Measurements from ENCODE around the gene MRPS11.
"Not testable (repeated sequence)": the region's sequence is repeated elsewhere in the genome, so short reads cannot be mapped to it uniquely, and the experiment has no call there.

The MRPS11 gene

DNA sequence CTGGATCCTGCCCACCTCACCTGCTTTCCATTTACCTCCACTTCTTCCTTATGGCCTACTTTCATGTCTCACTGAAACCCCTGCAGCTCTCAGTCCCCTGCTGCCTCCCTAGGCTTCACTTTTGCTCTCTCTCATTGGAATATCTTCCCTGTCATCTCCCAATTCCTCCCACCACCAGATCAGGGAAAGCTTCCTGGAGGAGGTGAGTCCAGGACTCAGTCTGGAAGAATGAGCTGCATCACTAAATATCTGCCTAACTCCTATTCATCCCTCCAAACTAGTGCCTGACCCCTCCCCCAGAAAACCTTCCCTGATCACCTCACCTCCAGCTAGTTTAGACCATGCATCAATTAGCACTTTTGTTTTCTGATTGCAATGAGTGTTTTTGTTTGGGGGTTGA is 37.5 kb upstream of the MRPS11 start:
- in situ Hi-C loops (cut with MboI; ENCODE audit: low sequenced_read_pairs, unreplicated experiment), result no loop called here
- TF ChIP-seq, protein P1, sequence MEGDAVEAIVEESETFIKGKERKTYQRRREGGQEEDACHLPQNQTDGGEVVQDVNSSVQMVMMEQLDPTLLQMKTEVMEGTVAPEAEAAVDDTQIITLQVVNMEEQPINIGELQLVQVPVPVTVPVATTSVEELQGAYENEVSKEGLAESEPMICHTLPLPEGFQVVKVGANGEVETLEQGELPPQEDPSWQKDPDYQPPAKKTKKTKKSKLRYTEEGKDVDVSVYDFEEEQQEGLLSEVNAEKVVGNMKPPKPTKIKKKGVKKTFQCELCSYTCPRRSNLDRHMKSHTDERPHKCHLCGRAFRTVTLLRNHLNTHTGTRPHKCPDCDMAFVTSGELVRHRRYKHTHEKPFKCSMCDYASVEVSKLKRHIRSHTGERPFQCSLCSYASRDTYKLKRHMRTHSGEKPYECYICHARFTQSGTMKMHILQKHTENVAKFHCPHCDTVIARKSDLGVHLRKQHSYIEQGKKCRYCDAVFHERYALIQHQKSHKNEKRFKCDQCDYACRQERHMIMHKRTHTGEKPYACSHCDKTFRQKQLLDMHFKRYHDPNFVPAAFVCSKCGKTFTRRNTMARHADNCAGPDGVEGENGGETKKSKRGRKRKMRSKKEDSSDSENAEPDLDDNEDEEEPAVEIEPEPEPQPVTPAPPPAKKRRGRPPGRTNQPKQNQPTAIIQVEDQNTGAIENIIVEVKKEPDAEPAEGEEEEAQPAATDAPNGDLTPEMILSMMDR (IDR thresholded peaks at IDR 0.05; ENCODE audit: borderline replicate concordance, control extremely low read depth, extremely low read depth, insufficient read depth, missing control alignments), result no peak
- no peak for DNase-seq (ENCODE audit: low spot score)

GRCh38 chr15:88431441-88431840 is 36.1 kb upstream of the MRPS11 start:
- DNase-seq (ENCODE audit: low spot score), result no peak
- in situ Hi-C loops (cut with MboI; ENCODE audit: low sequenced_read_pairs, unreplicated experiment), result no loop called here
- TF ChIP-seq, protein P1 (IDR thresholded peaks at IDR 0.05; ENCODE audit: borderline replicate concordance, control extremely low read depth, extremely low read depth, insufficient read depth, missing control alignments), result no peak

- no peak for DNase-seq (ENCODE audit: low spot score)
- TF ChIP-seq, protein P1 (IDR thresholded peaks at IDR 0.05; ENCODE audit: borderline replicate concordance, control extremely low read depth, extremely low read depth, insufficient read depth, missing control alignments), result no peak
- in situ Hi-C loops (cut with MboI; ENCODE audit: low sequenced_read_pairs, unreplicated experiment), result no loop called here
Observed at GRCh38 chr15:88433046-88433685, 34.3 kb upstream of the MRPS11 start.

GRCh38 chr15:88434106-88434505 is 33.4 kb upstream of the MRPS11 start:
- in situ Hi-C loops (cut with MboI; ENCODE audit: low sequenced_read_pairs, unreplicated experiment); DNase-seq (ENCODE audit: low spot score): not testable (repeated sequence)

DNA sequence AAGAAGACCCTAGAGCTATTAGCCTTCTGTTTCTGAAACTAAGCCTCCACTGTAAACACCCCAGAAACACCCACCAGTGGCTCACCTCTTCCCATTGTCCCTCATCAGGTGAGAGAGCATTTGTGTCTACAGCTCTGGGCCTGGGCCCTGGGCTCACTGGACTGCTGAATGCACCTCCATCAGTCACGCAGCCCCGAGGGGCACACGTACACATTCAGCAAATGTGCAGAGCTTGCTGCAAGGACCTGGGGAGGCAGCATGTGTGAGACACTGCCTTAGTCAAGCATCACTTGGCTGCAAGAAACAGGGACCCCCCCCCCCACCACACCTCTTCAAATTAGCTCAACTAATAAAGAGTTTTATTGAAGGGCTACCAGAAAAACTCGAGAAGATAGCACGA is 29.3 kb upstream of the MRPS11 start:
- TF ChIP-seq, protein P1 (IDR thresholded peaks at IDR 0.05; ENCODE audit: borderline replicate concordance, control extremely low read depth, extremely low read depth, insufficient read depth, missing control alignments), result no peak
- in situ Hi-C loops (cut with MboI; ENCODE audit: low sequenced_read_pairs, unreplicated experiment), result no loop called here
- DNase-seq (ENCODE audit: low spot score), result no peak

DNA sequence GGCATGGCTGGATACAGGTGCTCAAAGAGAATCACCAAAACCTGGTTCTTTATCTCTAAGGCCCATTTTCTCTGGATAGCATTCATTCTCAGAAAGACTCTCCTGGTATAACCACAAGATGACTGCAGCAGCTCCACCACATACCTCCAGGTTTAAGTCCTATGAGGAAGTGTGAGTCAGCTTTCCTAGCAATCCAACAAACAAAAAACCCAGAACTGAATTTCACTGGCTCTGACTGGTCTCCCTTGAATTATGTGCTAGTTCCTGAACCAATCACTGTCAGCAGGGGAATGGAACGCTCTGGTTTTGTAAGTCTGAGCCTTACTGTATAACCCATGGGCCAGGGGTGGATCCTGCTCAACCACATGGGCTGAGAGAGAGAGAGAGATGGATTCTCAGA is 27.5 kb upstream of the MRPS11 start:
- DNase-seq (ENCODE audit: low spot score), result no peak
- TF ChIP-seq, protein P1 (IDR thresholded peaks at IDR 0.05; ENCODE audit: borderline replicate concordance, control extremely low read depth, extremely low read depth, insufficient read depth, missing control alignments), result no peak
- in situ Hi-C loops (cut with MboI; ENCODE audit: low sequenced_read_pairs, unreplicated experiment), result no loop called here

DNA sequence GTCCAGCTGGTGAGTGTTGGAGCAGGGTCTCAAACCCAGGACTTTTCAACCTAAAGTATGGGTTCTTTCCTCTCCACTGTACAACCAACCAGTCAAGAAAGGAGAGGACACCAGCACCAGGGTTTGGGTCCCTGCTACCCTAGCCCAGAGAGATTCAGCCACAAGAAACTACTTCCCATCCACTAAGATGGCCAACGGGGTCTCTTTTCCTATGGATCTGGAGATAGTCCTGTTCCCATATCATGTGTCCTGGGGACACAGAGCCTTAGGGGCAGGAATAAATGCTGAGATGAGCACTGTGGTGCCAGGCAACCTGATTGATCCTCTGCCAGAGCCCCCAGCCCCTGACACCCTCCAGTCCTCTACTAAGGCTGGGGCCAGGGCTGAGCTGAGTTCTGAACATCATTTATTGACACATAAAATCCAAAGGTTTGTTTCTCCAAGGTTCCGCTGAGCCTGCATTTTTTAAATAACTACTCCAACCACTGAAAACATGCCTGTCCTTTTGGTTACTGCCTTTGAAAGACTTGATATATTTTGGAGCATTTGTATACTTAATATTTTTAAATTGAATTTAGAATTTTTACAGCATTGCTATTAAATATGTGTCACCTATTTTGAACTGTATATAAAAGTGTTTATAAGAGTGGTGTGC is 26.3 kb upstream of the MRPS11 start:
- no peak for DNase-seq (ENCODE audit: low spot score)
- TF ChIP-seq, protein P1 (IDR thresholded peaks at IDR 0.05; ENCODE audit: borderline replicate concordance, control extremely low read depth, extremely low read depth, insufficient read depth, missing control alignments), result no peak
- in situ Hi-C loops (cut with MboI; ENCODE audit: low sequenced_read_pairs, unreplicated experiment), result no loop called here

Data from GM13976 (cell line).